Gastrocnemius medialis (tissue), 4 donors: ENCODE results near the gene SPATA21.

Experiments used
- CTCF ChIP-seq, 5 experiments: fragments of 450-650 bp in 3 of 5; fragments of 200-600 bp in 2 of 5; sonication (generic) in 2 of 5; IDR thresholded peaks in 4 of 5; conservative IDR thresholded peaks in 1 of 5; 1 replicate in 4 of 5; 2 replicates in 1 of 5; pipeline ENCODE4 v1.5.1; 2016 to 2019; ENCODE audit warnings: antibody characterized with exemption in 5 of 5, mild to moderate bottlenecking in 3 of 5, moderate library complexity in 3 of 5
- POLR2A ChIP-seq, 2 donors: fragments of 450-650 bp; IDR thresholded peaks; one replicate each; pipeline ENCODE4 v1.6.1; 2017; ENCODE audit warnings: antibody characterized with exemption in 2 of 2, mild to moderate bottlenecking in 2 of 2, moderate library complexity in 2 of 2

DNA sequence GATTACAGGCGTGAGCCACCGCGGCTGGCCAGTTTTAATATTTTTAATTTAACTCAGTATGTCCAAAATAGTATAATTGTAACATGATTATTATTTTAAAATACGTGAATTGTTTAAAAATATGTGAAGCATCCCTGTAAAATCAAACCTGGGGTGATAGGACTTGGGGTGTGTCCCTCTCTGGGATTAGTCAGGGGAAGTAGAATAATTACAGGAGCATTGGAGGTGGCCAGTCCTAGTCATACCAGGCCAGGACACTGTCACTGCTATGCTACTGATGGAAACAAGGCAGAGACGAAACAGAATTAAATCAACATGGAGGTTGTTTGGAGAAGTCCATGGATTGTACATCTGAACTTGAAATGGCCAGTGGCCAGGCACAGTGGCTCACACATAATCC lies 53.3 kb downstream of the SPATA21 start:
- TF ChIP-seq CTCF (IDR thresholded peaks at IDR 0.05 in 4 of 5, conservative IDR thresholded peaks at IDR 0.05 in 1 of 5) = no peak
- no peak for TF ChIP-seq POLR2A (IDR thresholded peaks at IDR 0.05)
